ENCODE data around the gene APOBEC3B.

DNA sequence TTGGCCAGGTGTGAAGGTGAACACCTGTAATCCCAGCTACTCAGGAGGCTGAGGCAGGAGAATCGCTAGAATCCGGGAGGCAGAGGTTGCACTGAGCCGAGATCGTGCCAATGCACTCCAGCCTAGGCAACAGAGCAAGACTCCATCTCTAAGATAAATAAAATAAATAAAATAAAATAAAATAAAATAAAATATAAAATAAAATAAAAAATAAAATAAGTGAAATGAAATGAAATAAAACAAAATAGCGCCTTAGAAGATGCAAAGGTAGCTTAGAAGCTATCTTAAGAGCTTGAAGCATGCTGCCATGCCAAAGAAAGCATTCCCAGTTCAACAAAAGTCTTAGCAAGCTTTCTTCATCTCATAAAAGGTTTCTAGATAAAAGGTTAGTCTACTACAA, 25.0 kb downstream of the APOBEC3B start:
- TF ChIP-seq, protein P1, sequence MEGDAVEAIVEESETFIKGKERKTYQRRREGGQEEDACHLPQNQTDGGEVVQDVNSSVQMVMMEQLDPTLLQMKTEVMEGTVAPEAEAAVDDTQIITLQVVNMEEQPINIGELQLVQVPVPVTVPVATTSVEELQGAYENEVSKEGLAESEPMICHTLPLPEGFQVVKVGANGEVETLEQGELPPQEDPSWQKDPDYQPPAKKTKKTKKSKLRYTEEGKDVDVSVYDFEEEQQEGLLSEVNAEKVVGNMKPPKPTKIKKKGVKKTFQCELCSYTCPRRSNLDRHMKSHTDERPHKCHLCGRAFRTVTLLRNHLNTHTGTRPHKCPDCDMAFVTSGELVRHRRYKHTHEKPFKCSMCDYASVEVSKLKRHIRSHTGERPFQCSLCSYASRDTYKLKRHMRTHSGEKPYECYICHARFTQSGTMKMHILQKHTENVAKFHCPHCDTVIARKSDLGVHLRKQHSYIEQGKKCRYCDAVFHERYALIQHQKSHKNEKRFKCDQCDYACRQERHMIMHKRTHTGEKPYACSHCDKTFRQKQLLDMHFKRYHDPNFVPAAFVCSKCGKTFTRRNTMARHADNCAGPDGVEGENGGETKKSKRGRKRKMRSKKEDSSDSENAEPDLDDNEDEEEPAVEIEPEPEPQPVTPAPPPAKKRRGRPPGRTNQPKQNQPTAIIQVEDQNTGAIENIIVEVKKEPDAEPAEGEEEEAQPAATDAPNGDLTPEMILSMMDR (IDR thresholded peaks at IDR 0.05), result no peak
- TF ChIP-seq POLR2A (IDR thresholded peaks at IDR 0.05), result no peak

Data from thyroid gland (tissue), 4 donors.